ENCODE results near the gene CNKSR2. TPM values are rescaled to one million over a fixed set of nuclear protein-coding genes. Genes with fewer than 3 reads are reported as not detected.
"Not testable (repeated sequence)": the region's sequence is repeated elsewhere in the genome, so short reads cannot be mapped to it uniquely, and the experiment has no call there.

The CNKSR2 gene
- total RNA-seq, 1 experiment from 2014 or later, result 0.24 TPM

DNA sequence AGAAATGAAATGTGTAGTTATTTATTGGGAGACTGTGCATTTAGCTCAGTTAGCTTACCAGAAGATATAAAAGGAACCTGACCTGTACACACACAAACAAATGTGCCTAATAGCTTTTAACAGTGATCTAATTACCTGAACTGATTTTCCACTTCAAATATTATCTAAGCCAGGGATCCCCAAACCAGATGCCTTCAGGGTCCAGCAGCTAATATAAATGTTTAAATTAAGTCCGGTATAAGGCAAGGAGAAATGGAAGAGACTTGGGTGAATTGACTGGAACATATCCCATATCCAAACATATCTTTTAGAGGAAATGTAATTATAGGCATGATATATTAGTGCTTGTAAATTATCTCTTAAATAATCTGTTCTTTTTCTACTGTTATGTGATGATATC lies 66.7 kb downstream of the CNKSR2 start:
- DNase-seq (ENCODE audit: low read depth), result no peak

DNA sequence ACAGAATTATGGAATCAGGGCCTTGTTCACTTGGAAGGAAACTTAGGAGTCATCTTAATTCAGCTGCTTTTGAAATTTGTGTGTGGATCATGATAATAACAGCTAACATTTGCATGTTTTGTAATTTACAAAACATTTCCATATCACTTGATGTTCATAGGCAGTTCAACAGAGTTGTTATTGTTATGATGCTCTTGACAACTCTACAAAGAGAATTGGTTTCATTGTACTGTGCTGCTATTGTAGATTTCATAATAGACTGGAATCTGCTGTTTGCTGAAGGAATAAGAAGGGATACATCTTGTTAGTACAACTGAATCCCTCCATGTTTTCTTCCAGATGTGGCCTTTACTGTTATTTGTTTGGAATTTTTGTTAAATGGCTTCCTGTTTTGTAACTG lies 83.5 kb downstream of the CNKSR2 start:
- DNase-seq (ENCODE audit: low read depth), result no peak

DNA sequence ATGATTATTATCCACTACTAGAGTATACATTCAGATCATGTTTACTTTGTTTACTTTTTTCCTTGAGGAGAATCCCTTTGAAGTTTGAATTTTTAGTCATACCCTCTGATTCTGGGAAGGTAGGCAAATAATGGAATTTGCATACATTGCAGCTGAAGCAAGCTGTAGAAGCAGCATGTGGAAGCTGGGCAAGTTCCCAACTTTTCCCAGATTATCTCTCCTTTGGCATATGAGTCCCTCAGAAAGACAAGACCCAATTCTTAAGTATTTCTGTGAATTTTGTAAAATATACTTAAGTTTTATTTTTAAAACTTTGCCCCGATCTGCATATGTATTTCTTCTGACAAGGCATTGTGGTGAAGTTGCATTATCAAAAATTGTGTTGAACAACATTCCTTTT lies 94.9 kb downstream of the CNKSR2 start:
- DNase-seq (ENCODE audit: low read depth), result no peak

DNA sequence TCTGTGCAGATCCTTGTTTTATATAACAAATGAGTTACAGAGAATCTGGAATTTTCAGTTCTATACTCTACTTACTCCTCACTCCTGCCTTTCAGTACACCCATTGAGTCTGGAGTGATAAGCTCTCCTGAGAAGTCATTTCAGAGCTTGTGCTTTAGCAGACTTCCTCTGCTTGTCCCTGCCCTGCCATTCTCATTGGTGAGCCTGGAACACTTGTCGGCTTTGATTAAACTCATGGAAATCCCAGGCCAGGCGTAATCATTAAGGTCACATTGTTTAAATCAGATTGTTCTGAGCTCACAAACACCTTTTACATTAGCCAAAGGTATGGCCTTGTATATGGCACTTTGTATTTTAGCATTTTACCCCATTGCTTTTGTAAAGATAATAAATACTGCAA lies 102.7 kb downstream of the CNKSR2 start:
- no peak for DNase-seq (ENCODE audit: low read depth)

DNA sequence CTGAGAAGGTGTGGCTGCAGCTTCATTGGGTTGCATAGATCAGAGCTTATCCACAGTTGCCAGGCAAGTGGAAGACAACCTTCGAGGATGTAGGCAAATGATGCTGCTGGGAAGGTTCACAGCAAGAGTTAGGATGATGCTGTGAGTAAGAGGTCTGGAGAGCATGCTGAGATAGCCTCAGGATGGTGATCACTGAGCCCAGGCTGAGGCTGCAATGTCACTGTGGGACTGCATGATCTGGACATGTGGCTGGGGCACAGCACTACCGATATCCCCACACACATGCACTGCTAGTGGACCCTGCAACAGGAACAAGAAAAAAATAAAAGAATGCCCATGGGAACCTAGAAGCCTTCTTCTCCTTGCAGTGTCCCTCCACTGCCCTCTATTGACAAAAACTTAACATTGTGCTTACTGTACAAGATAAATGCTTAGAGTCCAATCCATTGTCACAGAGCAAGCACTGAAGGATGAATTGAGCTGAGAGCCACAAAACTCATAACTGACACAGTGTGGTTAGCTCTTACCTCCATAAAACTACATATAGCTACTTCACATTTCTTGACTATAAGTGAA lies 105.6 kb downstream of the CNKSR2 start:
- peak; percentile 11 for DNase-seq (ENCODE audit: low read depth)

DNA sequence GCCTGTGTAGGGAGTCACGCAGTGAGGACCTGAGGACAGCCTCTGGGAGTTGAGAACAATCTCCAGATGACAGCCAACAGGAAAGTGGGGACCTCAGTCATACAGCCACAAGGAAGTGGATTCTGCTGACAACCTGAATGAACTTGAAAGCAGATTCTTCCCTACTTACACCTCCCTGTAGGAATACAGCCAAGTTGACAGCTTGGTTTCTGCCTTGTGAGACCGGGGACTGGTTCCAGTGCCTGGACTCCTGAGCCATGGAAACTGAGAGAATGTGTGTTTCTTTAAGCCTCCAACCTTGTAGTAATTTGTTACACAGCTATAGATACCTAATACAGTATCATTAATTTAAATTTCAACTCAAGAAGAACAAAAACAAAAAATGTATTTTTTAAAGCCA lies 107.5 kb downstream of the CNKSR2 start:
- DNase-seq (ENCODE audit: low read depth), result no peak

DNA sequence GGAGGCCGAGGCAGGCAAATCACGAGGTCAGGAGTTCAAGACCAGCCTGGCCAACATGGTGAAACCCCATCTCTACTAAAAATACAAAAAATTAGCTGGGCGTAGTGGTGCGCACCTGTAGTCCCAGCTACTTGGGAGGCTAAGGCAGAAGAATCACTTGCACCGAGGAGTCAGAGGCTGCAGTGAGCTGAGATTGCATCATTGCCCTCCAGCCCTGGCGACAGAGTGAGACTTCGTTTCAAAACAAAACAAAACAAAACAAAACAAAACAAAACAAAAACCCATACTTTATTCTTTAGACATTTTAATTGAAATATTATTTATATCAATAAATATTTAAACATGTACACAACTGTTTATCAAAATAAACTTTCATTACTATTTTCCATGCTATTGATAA lies 109.8 kb downstream of the CNKSR2 start:
- DNase-seq (ENCODE audit: low read depth), result not testable (repeated sequence)

DNA sequence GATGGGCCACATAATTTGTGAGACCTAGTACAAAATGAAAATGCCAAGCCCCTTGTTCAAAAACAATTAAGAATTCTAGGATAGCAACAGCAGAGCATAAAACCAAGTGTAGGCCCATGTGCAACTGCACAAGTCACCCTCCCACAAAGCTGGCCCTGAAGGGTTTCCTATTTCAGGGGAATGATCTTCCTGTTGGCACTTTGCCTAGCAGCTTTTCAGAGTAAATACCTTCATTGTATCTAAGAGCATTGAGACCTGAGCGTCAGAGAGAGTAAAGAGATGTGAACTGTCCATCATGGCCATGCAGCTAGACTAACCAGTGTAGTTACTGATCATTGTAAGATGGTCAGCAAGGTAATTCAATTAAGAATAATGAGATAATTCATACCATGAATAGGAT lies 113.6 kb downstream of the CNKSR2 start:
- DNase-seq (ENCODE audit: low read depth), result no peak

DNA sequence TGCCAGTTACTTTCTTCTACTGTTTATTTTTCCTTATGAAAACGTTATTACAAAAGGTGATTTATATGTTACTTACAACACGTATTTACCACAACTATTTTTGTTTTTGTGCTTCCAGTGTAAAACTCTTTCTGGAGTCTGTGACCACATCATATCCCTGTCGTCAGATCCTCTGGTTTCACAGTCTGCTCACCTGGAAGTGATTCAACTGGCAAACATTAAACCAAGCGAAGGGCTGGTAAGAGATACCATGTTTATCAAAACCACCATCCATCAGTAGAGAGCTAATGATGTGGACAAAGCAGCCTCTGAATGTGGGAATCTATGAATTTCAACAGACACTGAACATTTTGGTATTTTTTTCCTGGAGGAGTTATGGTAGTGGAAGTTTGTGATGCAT lies 116.1 kb downstream of the CNKSR2 start:
- no peak for DNase-seq (ENCODE audit: low read depth)

DNA sequence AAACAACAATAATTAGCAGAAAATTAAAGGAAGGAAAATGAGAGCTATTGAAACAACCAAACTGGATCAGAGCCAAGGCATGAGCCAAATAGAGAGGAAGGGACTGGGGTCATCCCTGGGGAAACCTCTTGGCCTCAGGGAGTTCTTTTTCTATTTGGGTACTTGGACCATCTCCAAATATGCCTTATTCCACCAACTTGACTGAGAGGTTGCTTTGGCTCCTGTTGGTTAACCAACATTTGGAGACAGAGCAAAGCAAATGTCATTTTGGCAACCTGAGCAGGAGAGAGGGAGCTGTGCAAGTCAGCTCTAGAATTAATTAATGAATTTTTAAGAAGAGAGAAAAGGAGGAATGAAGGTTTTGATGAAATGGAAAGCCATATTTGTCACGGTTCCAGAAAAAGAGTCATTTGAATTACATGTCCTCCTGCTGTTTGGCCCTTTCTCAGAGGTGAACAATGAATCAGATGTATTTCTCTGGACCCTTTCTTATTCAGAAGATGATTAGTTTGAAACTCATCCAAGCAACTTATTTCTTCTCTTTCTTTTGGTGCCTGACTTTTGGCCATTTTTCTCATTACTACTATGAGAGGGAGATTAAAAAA lies 119.1 kb downstream of the CNKSR2 start:
- DNase-seq (ENCODE audit: low read depth), result no peak

DNA sequence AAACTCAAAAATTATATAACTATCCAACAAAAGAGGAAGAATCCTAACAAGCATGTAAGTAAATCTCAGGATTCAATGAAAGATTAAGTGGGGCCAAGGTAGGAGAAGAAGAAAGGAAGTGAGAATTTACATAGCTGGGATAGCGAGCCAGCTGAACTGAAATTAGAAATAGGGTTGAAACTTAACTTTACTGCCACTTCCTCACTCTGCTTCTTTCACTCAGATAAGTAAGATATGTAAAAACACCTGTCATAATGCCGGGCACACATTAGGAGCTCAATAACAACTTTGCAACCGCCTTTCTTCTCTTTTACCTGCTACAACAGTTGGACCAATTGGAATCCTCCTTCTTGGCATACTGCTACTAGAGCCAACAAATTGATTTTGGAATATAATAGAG lies 129.4 kb downstream of the CNKSR2 start:
- no peak for DNase-seq (ENCODE audit: low read depth)

DNA sequence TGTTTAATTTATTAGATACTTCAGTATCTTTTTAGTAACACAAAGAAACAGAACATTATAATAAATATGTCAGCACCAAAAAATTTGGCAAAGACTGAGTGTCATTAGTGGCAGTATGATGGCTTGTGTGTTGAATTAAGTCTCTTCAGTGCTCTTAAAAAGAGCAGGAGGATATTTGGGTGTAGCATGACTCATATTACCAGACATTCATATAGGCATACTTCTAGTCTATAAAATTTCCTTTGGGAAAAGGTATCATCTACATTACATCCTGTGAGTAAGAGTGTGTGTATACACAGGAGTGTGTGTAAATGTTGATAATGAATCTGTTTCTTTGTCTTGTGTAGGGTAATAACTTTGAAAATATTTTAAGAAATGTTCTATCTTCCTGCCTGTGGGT lies 135.7 kb downstream of the CNKSR2 start:
- peak; percentile 1 for DNase-seq (ENCODE audit: low read depth)

DNA sequence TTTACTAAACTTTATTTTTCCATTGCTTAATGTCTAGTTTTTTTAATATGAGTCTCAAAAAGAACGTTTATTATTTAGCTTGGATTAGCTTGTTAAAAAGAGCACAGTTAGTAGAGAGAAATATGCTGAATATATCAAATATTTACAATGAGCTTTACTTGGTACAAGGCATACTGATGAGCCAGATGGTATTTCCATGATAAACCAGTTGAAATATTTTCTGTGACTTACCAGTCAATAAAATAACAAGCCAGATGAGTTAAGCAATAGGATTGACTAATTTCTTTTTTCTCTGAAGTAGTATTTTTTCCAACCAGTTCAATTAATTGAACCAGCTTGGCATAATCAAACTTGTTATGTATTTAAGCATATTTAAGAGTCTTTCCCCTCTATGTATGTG lies 149.8 kb downstream of the CNKSR2 start:
- DNase-seq (ENCODE audit: low read depth), result no peak

DNA sequence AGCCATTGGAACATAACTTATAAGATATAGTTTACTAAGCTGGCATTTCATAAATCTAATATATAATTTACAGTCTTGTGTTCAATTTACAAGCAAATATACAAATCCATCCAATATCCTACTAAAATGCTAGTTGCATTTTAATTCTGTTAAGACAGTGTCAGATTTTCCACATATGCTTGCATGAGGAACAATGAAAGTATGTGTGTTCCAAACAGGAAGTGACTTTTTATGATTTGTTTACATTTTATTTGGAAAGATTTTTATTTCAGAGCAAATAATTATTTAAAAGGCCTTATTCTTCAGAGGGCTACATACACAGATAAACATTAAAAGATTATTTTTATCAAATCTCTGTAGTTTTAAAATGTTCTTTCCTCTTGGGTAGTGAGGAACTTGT lies 153.9 kb downstream of the CNKSR2 start:
- DNase-seq (ENCODE audit: low read depth), result no peak

DNA sequence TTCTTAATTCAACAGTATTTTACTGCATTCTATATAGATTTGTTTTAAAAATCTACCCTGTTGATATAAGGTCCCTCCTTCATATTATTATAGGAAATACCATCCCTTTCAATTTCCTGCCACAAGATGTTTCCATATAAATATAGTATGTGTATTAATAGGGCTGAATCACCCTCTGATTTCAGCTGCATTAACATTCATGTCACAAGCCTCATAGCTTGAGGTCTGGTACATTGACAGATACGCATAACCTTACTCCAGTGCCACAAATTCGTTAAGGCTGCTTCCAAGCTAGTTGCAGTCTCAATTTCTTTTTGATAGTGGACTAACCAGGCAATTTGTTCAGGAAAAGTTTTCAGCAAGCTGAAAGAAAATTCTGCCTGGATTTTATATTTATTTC lies 155.6 kb downstream of the CNKSR2 start:
- peak; percentile 1 for DNase-seq (ENCODE audit: low read depth)

DNA sequence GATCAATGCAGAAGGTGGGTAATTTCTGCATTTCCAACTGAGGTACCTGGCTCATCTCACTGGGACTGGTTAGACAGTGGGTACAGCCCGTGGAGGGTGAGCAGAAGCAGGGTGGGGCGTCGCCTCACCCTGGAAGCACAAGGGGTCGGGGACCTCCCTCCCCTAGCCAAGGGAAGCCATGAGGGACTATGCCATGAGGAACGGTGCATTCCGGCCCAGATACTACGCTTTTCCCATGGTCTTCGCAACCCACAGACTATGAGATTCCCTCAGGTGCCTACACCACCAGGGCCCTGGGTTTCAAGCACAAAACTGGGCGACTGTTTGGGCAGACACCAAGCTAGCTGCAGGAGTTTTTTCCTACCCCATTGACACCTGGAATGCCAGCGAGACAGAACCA lies 170.4 kb downstream of the CNKSR2 start:
- DNase-seq (ENCODE audit: low read depth), result not testable (repeated sequence)

DNA sequence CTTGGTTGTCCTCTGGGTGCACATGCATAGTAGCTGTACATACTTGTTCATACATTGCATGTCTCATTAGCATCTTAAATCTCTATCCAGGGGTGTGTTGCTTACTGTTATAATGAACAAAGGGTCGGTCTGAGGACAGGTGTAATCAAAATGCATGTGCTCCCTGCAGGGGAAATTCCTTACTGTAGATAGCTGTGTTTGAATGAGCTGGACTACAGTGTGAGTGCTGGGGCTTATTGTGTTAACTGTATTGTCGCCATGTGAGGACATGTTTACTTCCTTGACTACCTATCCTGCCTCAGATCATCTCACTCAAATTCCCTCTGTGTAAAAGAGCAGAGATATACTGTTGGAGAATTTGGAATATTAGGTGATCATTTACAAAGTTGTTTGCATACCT lies 185.2 kb downstream of the CNKSR2 start:
- no peak for DNase-seq (ENCODE audit: low read depth)

DNA sequence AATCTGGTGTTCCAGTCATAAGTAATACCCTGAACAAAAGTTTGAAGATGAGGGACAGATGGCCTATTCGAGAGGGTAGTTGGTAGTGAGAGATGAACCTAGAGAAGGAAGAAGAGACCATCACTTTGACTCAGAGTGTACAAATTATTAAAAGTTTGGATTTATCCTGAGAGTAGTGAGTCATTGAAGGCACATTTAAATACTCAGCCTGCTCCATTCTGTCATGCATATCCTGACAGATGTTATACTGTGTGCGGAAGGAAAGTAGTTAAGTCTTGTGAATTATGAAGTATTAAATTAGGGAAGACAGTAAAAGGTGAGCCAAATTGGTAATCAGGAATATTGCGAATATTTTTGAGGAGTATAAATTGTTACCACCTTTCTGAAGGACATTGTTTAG lies 190.8 kb downstream of the CNKSR2 start:
- no peak for DNase-seq (ENCODE audit: low read depth)

DNA sequence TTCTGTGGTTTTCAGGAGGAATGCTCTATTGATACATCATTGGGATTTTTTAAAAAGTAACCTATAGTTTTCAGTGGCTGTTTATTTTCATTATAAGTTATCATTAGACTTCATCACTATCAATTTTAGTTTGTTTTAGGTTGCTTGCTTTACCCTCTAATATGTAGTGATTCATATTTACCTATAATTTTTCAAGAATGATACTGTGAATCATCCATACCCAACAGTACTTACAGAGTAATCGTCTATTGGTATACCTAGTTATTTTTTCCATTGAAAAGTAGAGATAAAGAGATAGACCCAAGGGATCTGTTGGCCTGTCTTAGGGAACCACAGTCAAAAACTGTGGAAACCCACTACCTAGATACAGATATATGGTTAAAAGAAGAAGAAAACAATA lies 200.6 kb downstream of the CNKSR2 start:
- no peak for DNase-seq (ENCODE audit: low read depth)

DNA sequence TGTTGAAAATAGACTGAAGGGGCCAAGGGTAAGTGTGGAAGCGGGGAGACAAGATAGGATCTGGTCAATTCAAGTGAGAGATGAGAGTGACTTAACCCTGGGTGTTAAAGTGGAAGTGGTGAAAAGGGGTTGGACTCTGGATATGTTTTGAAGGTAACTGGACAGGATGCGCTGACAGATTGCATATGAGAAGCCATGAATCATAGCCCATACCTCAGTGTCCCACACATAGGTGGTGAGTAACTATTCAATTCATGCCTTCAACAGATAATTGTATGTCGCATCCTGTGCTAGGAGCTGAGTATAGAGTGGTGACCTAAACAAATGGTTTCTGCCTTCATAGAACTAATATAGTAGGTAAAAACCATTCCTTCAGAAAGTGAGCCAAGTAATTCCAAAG lies 207.3 kb downstream of the CNKSR2 start:
- DNase-seq (ENCODE audit: low read depth), result no peak

DNA sequence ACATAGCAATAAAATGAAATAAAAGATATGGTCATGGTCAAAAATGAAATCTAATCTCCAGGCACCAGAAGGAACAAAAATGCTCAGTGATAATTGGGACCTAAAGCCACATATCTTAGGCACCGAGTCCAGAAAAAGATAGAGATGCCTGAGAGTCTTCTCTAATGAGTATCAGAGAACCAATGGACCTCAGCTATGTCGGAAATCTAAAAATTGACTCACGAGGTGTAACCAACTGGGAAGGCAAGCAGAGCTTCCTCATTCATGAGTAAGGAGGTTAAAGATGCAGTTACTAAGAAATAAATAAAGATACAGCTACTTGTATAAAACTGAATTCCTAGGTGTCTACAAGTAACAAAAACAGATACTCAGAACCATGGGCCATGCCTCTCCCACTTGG lies 211.8 kb downstream of the CNKSR2 start:
- no peak for DNase-seq (ENCODE audit: low read depth)

DNA sequence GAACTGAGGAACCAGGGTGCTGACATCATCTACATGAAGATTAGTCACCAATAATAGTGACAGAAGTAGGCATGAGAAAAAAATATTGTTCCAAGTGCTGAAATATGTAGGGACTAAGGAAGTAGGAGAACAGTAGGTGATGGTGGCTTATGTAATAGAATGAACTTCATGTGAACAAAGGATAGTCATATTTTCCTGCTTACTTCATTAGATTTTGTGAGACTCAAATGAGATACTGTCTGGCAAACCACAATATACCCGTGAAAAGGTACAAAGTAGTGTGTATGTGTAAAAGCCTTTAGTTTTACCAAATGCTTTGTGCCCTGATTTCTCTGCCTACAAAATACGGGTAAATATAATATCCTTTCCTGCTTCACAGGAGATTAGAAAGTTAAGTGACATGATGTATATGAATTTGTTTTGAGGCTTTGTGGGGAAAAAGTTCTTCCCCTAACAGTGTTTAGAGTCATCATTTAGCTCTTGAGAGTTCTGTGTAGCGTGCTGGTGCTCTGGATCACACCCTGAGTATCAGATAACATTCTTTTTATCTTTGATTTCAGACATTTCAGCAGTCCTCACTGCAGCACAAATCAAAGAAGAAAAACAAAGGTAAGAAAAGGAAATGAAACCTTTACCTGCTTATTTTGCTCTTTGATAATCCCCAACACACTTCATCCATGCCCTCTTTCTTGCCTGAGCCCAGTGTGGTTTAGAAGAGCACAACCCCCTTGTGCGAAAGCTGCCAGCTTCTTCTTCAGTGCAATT lies 216.0 kb downstream of the CNKSR2 start:
- DNase-seq (ENCODE audit: low read depth), result no peak

DNA sequence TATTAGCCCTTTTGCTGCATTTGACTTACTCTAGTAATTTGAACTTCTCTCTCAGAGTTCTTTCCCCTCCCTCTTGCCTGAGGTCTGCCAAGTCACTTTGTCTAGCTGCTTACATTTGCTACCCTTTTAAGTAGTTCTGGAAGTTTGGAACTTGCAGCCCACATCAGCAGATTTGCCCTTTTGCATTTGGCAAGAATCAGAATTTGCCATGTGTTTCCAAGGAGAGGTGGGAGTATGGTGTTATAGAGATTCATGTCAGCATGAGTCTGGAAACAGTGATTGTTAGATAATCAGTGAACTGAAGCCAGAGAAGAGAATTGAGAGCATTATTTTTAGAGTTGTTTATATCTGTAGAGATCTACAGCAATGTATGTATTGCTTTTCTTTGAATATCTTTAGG lies 231.8 kb downstream of the CNKSR2 start:
- no peak for DNase-seq (ENCODE audit: low read depth)

DNA sequence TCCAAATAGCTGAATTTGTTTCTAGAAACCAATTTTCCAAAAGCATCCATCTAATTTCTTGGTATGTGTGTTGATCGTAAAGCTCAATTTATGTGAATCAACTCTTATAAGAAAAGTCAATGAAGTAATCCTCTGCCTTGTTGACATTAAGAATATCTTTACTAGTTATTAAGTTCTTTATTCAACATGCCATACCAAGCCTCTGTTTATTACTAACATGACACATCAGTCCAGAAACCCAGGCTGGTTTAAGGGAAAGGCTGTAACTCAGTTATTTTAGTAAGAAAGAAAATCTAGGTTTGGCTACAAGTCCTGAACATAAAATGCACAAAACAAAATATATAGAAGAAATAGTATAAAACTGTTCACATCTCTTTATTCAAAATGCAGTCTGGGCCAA lies 235.9 kb downstream of the CNKSR2 start:
- no peak for DNase-seq (ENCODE audit: low read depth)
